MCF 10A (cell line): ENCODE measurements around the gene SHQ1. TPM values are rescaled to one million over a fixed set of nuclear protein-coding genes. Genes with fewer than 3 reads are reported as not detected.

Experiments
- BruUV-seq: library from RNA; stranded (reverse); fragments of 400-500 nt; replicated peaks from 2 replicates; lab custom pipeline; 2021; lab: Mats Ljungman, UMichigan
- CTCF ChIA-PET: fragments of 300-600 bp; sonication (Branson Sonifier 250); formaldehyde crosslinking; extraction: SDS; loops from one replicate; lab custom pipeline; 2021; ENCODE audit warnings: antibody characterized with exemption, inconsistent platforms; lab: Yijun Ruan, JAX
- POLR2A ChIA-PET: fragments of 300-600, 350-650 bp; sonication (Branson Sonifier 250); formaldehyde crosslinking; extraction: SDS; loops from one replicate; lab custom pipeline; 2020; ENCODE audit warnings: antibody characterized with exemption, inconsistent platforms; lab: Yijun Ruan, JAX
- DNase-seq: peaks from one replicate; pipeline ENCODE4 v3.0.0-alpha.2; 2018; ENCODE audit not compliant: unreplicated experiment
- H3K27ac Mint-ChIP-seq: one replicate; pipeline ENCODE4 v1.8.0; 2022; ENCODE audit warnings: mild to moderate bottlenecking, low read depth, mixed read lengths; ENCODE audit not compliant: unreplicated experiment
- H3K27me3 Mint-ChIP-seq: one replicate; pipeline ENCODE4 v1.8.0; 2022; ENCODE audit warnings: mixed read lengths; ENCODE audit not compliant: insufficient read depth, unreplicated experiment
- H3K36me3 Mint-ChIP-seq: one replicate; pipeline ENCODE4 v1.8.0; 2022; ENCODE audit warnings: mild to moderate bottlenecking, moderate library complexity, mixed read lengths; ENCODE audit not compliant: insufficient read depth, unreplicated experiment
- H3K4me1 Mint-ChIP-seq: one replicate; pipeline ENCODE4 v1.8.0; 2022; ENCODE audit warnings: mixed read lengths; ENCODE audit not compliant: insufficient read depth, unreplicated experiment
- H3K4me3 Mint-ChIP-seq: one replicate; pipeline ENCODE4 v1.8.0; 2022; ENCODE audit warnings: mild to moderate bottlenecking, moderate library complexity, mixed read lengths; ENCODE audit not compliant: unreplicated experiment
- H3K9me3 Mint-ChIP-seq: one replicate; pipeline ENCODE4 v1.8.0; 2022; ENCODE audit warnings: mixed read lengths; ENCODE audit not compliant: unreplicated experiment
- intact Hi-C: fragments of 100-400 bp; cut with micrococcal nuclease; formaldehyde crosslinking; loops from 2 replicates; pipeline ENCODE4 v1.14.1; 2022
- total RNA-seq: library from RNA; stranded (reverse); gene quantifications from 2 replicates; pipeline ENCODE4 v1.2.3, GENCODE V29; 2022
- TF ChIP-seq, protein P1 (sequence below): fragments of 200-600 bp; IDR thresholded peaks from one replicate; pipeline ENCODE4 v1.8.0; 2022; ENCODE audit warnings: antibody characterized with exemption, mild to moderate bottlenecking; ENCODE audit not compliant: unreplicated experiment

Gene SHQ1
- total RNA-seq, 1 experiment from 2014 or later, result 17.4 TPM

DNA sequence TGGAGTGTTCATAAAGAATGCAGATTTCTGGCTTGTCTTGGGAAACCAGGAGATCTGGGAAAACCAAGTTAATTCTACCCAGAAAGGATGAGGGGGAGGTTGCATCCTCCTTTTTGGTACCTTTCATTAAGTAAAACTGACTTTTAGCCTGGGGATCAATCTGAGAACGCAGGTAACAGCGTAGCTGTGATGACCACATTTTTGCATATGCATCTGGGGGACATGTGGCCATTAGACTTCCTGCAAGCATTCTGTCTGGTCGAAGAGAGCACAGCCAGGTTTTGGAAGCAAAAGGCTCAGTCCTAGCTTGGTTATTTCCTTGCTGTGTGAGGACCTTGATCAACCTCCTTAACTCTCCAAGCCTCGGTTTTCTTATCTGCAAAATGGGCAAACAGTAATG lies 145.2 kb downstream of the SHQ1 start:
- Mint-ChIP-seq H3K27me3 (no peaks in the 10 kb centered on the region), H3K27ac (no peak overlapping the region), H3K36me3 (no peaks in the 10 kb centered on the region), H3K4me3 (no peak overlapping the region), H3K4me1 (no peaks in the 10 kb centered on the region), H3K9me3 (no peaks in the 10 kb centered on the region)
- TF ChIP-seq, protein P1, sequence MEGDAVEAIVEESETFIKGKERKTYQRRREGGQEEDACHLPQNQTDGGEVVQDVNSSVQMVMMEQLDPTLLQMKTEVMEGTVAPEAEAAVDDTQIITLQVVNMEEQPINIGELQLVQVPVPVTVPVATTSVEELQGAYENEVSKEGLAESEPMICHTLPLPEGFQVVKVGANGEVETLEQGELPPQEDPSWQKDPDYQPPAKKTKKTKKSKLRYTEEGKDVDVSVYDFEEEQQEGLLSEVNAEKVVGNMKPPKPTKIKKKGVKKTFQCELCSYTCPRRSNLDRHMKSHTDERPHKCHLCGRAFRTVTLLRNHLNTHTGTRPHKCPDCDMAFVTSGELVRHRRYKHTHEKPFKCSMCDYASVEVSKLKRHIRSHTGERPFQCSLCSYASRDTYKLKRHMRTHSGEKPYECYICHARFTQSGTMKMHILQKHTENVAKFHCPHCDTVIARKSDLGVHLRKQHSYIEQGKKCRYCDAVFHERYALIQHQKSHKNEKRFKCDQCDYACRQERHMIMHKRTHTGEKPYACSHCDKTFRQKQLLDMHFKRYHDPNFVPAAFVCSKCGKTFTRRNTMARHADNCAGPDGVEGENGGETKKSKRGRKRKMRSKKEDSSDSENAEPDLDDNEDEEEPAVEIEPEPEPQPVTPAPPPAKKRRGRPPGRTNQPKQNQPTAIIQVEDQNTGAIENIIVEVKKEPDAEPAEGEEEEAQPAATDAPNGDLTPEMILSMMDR, result no peak
- BruUV-seq, result no TSS peak
- ChIA-PET CTCF (no interaction called here), POLR2A (no interaction called here)
- intact Hi-C loops, result no loop called here
- DNase-seq, result no peak

DNA sequence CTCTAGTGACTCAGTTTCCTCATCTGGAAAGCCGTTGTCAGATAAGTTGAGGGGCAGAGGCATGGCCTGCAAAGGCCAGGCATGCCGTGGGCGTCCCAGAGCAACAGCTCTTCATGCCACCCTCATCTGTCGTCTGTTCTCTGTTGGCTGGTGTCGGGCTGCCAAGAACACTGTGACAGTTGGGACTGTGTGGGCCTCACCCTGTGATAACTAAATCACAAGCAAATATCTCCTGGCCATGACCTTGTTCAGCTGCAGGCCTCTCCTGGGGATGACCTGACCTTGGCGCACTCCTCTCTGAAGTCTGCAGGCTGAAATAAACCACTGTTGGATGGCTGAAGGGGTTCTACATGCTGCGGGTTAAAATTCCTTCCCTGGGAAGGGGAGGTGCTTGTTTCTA lies 145.9 kb downstream of the SHQ1 start:
- DNase-seq, result no peak
- ChIA-PET POLR2A (interaction anchor here (0.7 kb wide), 1 partner anchor 57 kb away, joined by 3 read pairs; no protein-coding TSS in a partner anchor), CTCF (interaction anchor here (0.6 kb wide), 1 partner anchor 63 kb away, joined by 3 read pairs; no protein-coding TSS in a partner anchor)
- TF ChIP-seq, protein P1, result no peak
- intact Hi-C loops, result no loop called here
- no peak overlapping the region for H3K27ac Mint-ChIP-seq
- no peaks in the 10 kb centered on the region for H3K4me1 Mint-ChIP-seq
- no TSS peak for BruUV-seq
- no peak overlapping the region for H3K4me3 Mint-ChIP-seq
- H3K9me3 Mint-ChIP-seq, result no peaks in the 10 kb centered on the region
- H3K27me3 Mint-ChIP-seq, result no peaks in the 10 kb centered on the region
- no peaks in the 10 kb centered on the region for H3K36me3 Mint-ChIP-seq

DNA sequence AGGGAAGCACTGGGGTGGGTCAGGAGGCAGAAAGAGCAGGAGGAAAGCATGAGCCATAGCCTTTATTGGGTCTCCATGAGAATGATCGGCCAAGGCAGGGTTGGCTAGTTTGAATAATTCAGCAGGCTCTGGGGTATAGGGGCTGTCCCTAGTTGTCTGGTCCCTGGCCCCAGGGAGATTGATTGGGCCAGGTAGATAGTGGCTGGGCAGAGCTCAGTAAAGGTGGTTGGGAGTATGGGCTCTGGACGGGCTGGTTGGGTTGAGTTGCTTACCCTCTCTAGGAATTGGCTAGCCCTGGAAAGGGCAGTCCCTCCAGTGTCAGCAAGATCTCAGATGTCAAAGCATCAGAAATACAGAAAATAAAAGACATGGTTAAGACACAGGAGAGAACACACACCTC lies 148.1 kb downstream of the SHQ1 start:
- no peaks in the 10 kb centered on the region for H3K36me3 Mint-ChIP-seq
- ChIA-PET CTCF (interaction anchor here (0.7 to 0.8 kb wide), 2 partner anchors 94 to 727 kb away, joined by 3 read pairs; no protein-coding TSS in a partner anchor), POLR2A (no interaction called here)
- no peaks in the 10 kb centered on the region for H3K4me1 Mint-ChIP-seq
- H3K4me3 Mint-ChIP-seq, result no peak overlapping the region
- H3K9me3 Mint-ChIP-seq, result no peaks in the 10 kb centered on the region
- intact Hi-C loops, result no loop called here
- H3K27me3 Mint-ChIP-seq, result no peaks in the 10 kb centered on the region
- H3K27ac Mint-ChIP-seq, result no peak overlapping the region
- BruUV-seq, result no TSS peak
- TF ChIP-seq, protein P1, result no peak
- DNase-seq, result no peak

DNA sequence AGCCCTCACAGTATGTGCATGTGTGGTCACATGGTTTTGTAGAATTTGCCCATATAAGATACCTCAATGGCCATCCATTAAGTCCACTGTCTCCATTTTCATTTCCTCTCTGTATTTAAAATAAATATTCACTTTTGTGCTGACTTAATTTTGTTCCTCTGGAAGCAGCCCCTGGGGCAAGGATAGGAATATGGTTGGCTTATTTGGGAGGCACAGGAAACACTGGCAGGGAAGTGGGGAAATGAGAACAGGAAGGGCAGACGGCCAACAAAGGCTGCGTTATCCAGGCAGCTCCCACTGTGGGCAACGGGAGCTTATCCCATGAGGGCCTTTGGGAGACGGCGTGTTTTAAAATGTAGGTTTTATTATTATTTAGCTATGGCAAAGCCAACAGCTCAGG lies 148.6 kb downstream of the SHQ1 start:
- BruUV-seq, result no TSS peak

More for the DNA sequence above, 148.6 kb downstream of the SHQ1 start:
- Mint-ChIP-seq H3K27me3 (no peaks in the 10 kb centered on the region), H3K4me1 (no peaks in the 10 kb centered on the region), H3K27ac (no peak overlapping the region), H3K36me3 (no peaks in the 10 kb centered on the region), H3K4me3 (no peak overlapping the region), H3K9me3 (no peaks in the 10 kb centered on the region)
- POLR2A ChIA-PET, result no interaction called here
- CTCF ChIA-PET, result interaction anchor here (0.7 kb wide), 1 partner anchor 93 kb away, joined by 3 read pairs; no protein-coding TSS in a partner anchor
- DNase-seq, result no peak
- intact Hi-C loops, result no loop called here
- TF ChIP-seq, protein P1, result no peak

Other genes with a start within 250 kb of the SHQ1 start
- 3.9 and 4.1 TPM in 2 replicates for gene GXYLT2, start 39.6 kb upstream of the SHQ1 start, total RNA-seq
- 86.3 and 105 TPM in 2 replicates for gene PPP4R2, start 148.4 kb upstream of the SHQ1 start, total RNA-seq
- gene EBLN2, start 213.2 kb upstream of the SHQ1 start, total RNA-seq, result 4.7 and 5.5 TPM in 2 replicates